H9 (cell line): ENCODE measurements around the gene CCDC102A. TPM values are rescaled to one million over a fixed set of nuclear protein-coding genes. Genes with fewer than 3 reads are reported as not detected.

ENCODE experiments used
- DNase-seq: peaks from one replicate; pipeline ENCODE4 v3.0.0-alpha.2; 2017
- H2AFZ ChIP-seq: one replicate; pipeline ENCODE4 v1.6.1; 2013; ENCODE audit warnings: mild to moderate bottlenecking, low read length, control low read depth, moderate library complexity
- H2AK5ac ChIP-seq: 2 replicates; pipeline ENCODE4 v1.6.1; 2013; ENCODE audit warnings: low read length, control low read depth, mixed read lengths; ENCODE audit not compliant: insufficient read length
- H2BK120ac ChIP-seq: one replicate; pipeline ENCODE4 v1.6.1; 2013; ENCODE audit warnings: low read depth, mild to moderate bottlenecking, low read length, control low read depth, inconsistent platforms; ENCODE audit not compliant: poor library complexity, severe bottlenecking
- H2BK12ac ChIP-seq: 2 replicates; pipeline ENCODE4 v1.6.1; 2013; ENCODE audit warnings: low read length, control low read depth, mixed read lengths, low read depth; ENCODE audit not compliant: insufficient read length
- H2BK15ac ChIP-seq: 2 replicates; pipeline ENCODE4 v1.6.1; 2013; ENCODE audit warnings: low read depth, low read length, control low read depth
- H2BK20ac ChIP-seq: one replicate; pipeline ENCODE4 v1.6.1; 2013; ENCODE audit warnings: low read depth, mild to moderate bottlenecking, low read length, control low read depth, inconsistent platforms; ENCODE audit not compliant: poor library complexity, severe bottlenecking
- H2BK5ac ChIP-seq: 2 replicates; pipeline ENCODE4 v1.6.1; 2013; ENCODE audit warnings: low read length, control low read depth, mixed read lengths; ENCODE audit not compliant: insufficient read length
- H3K14ac ChIP-seq: 2 replicates; pipeline ENCODE4 v1.6.1; 2013; ENCODE audit warnings: low read length, control low read depth; ENCODE audit not compliant: insufficient read depth
- H3K18ac ChIP-seq: 2 replicates; pipeline ENCODE4 v1.6.1; 2013; ENCODE audit warnings: low read depth, mild to moderate bottlenecking, mixed read lengths, low read length, control low read depth; ENCODE audit not compliant: insufficient read length
- H3K23ac ChIP-seq: 2 replicates; pipeline ENCODE4 v1.6.1; 2013; ENCODE audit warnings: low read length, control low read depth, mixed read lengths, low read depth; ENCODE audit not compliant: insufficient read length
- H3K23me2 ChIP-seq: 2 replicates; pipeline ENCODE4 v1.6.1; 2013; ENCODE audit warnings: low read depth, mild to moderate bottlenecking, mixed read lengths, low read length, control low read depth; ENCODE audit not compliant: insufficient read length, poor library complexity, severe bottlenecking
- H3K27ac ChIP-seq: 2 replicates; pipeline ENCODE4 v1.5.1; 2013; ENCODE audit warnings: low read length, control low read depth, mixed read lengths, low read depth; ENCODE audit not compliant: insufficient read length
- H3K27me3 ChIP-seq: 2 replicates; pipeline ENCODE4 v1.6.1; 2013; ENCODE audit warnings: low read length, control low read depth, inconsistent platforms; ENCODE audit not compliant: insufficient read depth
- H3K4ac ChIP-seq: 2 replicates; pipeline ENCODE4 v1.6.1; 2013; ENCODE audit warnings: low read depth, mild to moderate bottlenecking, control low read depth, inconsistent platforms, low read length, moderate library complexity
- H3K4me1 ChIP-seq: 2 replicates; pipeline ENCODE4 v1.6.1; 2013; ENCODE audit warnings: low read length, control low read depth, inconsistent platforms; ENCODE audit not compliant: insufficient read depth
- H3K4me2 ChIP-seq: 2 replicates; pipeline ENCODE4 v1.6.1; 2013; ENCODE audit warnings: low read length, control low read depth, mixed read lengths; ENCODE audit not compliant: insufficient read length, insufficient read depth
- H3K56ac ChIP-seq: 2 replicates; pipeline ENCODE4 v1.6.1; 2013; ENCODE audit warnings: low read depth, mild to moderate bottlenecking, mixed read lengths, low read length, control low read depth; ENCODE audit not compliant: insufficient read length
- H3K79me1 ChIP-seq: 2 replicates; pipeline ENCODE4 v1.6.1; 2013; ENCODE audit warnings: low read depth, mild to moderate bottlenecking, moderate library complexity, low read length, control low read depth, inconsistent platforms; ENCODE audit not compliant: insufficient read depth, poor library complexity, severe bottlenecking
- H3K79me2 ChIP-seq: 2 replicates; pipeline ENCODE4 v1.6.1; 2013; ENCODE audit warnings: low read length, control low read depth, inconsistent platforms; ENCODE audit not compliant: insufficient read depth
- H3K9ac ChIP-seq: 2 replicates; pipeline ENCODE4 v1.6.1; 2013; ENCODE audit warnings: low read length, control low read depth, mixed read lengths; ENCODE audit not compliant: insufficient read length; ENCODE audit errors: extremely low read depth
- H3K9me3 ChIP-seq: one replicate; pipeline ENCODE4 v1.6.1; 2013; ENCODE audit warnings: low read depth, low read length, inconsistent platforms; ENCODE audit not compliant: control insufficient read depth
- H3T11ph ChIP-seq: one replicate; pipeline ENCODE4 v1.6.1; 2013; ENCODE audit warnings: mild to moderate bottlenecking, low read length, control low read depth, inconsistent platforms
- H4K20me1 ChIP-seq: one replicate; pipeline ENCODE4 v1.6.1; 2013; ENCODE audit not compliant: control insufficient read depth, insufficient read length, insufficient read depth
- H4K5ac ChIP-seq: 2 replicates; pipeline ENCODE4 v1.6.1; 2013; ENCODE audit warnings: low read depth, mild to moderate bottlenecking, mixed read lengths, low read length, control low read depth; ENCODE audit not compliant: insufficient read length
- H4K8ac ChIP-seq: replicated peaks from 2 replicates; pipeline ENCODE4 v1.6.1; 2013; ENCODE audit warnings: low read length, control low read depth, mixed read lengths, low read depth; ENCODE audit not compliant: insufficient read length
- H4K91ac ChIP-seq: 2 replicates; pipeline ENCODE4 v1.6.1; 2013; ENCODE audit warnings: low read depth, mild to moderate bottlenecking, moderate library complexity, mixed read lengths, low read length, control low read depth; ENCODE audit not compliant: insufficient read length
- H3K27ac Mint-ChIP-seq, 3 experiments: 2 replicates in 2 of 3; 3 replicates in 1 of 3; pipeline ENCODE4 v1.8.0; 2020 to 2021; ENCODE audit warnings: mixed read lengths in 3 of 3, mild to moderate bottlenecking in 1 of 3, moderate library complexity in 1 of 3
- H3K27me3 Mint-ChIP-seq: 2 replicates; pipeline ENCODE4 v1.8.0; 2021; ENCODE audit warnings: low read depth, mild to moderate bottlenecking, moderate library complexity, mixed read lengths
- H3K36me3 Mint-ChIP-seq, 3 experiments: 2 replicates in 2 of 3; 3 replicates in 1 of 3; pipeline ENCODE4 v1.8.0; 2020 to 2021; ENCODE audit warnings: low read depth in 3 of 3, mixed read lengths in 3 of 3; ENCODE audit not compliant: insufficient read depth in 1 of 3
- H3K4me1 Mint-ChIP-seq, 2 experiments: 2 replicates each; pipeline ENCODE4 v1.8.0; 2020; ENCODE audit warnings: mixed read lengths in 2 of 2
- H3K4me3 Mint-ChIP-seq, 2 experiments: 2 replicates in 1 of 2; 3 replicates in 1 of 2; pipeline ENCODE4 v1.8.0; 2020 to 2021; ENCODE audit warnings: mild to moderate bottlenecking in 2 of 2, mixed read lengths in 2 of 2, moderate library complexity in 1 of 2
- H3K9me3 Mint-ChIP-seq, 2 experiments: 2 replicates in 1 of 2; 3 replicates in 1 of 2; pipeline ENCODE4 v1.8.0; 2020; ENCODE audit warnings: mild to moderate bottlenecking in 2 of 2, mixed read lengths in 2 of 2, moderate library complexity in 1 of 2
- CTCF ChIP-seq: fragments of 200-600 bp; sonication (generic); conservative IDR thresholded peaks from 3 replicates; pipeline ENCODE4 v1.8.0; 2021; ENCODE audit warnings: antibody characterized with exemption, mild to moderate bottlenecking
- WGBS: extraction: QIAGEN DNeasy Blood & Tissue Kit; methylation state at CpG from one replicate; pipeline ENCODE4 v1.1.7; 2013; ENCODE audit warnings: missing lambda C conversion rate, low lambda C conversion rate, mixed read lengths; ENCODE audit not compliant: insufficient read length; ENCODE audit errors: extremely low coverage; 5-methylcytosine and 5-hydroxymethylcytosine counted together
- total RNA-seq: library from RNA; stranded (reverse); gene quantifications from 2 replicates; pipeline ENCODE4 v1.2.1, GENCODE V29; 2021

CCDC102A gene
- total RNA-seq, 1 experiment from 2014 or later = 8.2 TPM

GRCh38 chr16:57577214-57577613 is 40.8 kb upstream of the CCDC102A start:
- no peak overlapping the region for H2AK5ac ChIP-seq
- no peak overlapping the region for H4K91ac ChIP-seq
- no peak overlapping the region for H2BK15ac ChIP-seq
- no peak overlapping the region for H2BK20ac ChIP-seq
- H3K18ac ChIP-seq = no peak overlapping the region
- H3K79me2 ChIP-seq = no peaks in the 10 kb centered on the region
- H3K36me3 Mint-ChIP-seq = peaks cover 0 to 2% (median 0%) of the 10 kb centered on the region in 3 experiments; a peak in 2 of 7 replicates
- H3K4ac ChIP-seq = no peak overlapping the region
- no peak overlapping the region for H2BK120ac ChIP-seq
- no peaks in the 10 kb centered on the region for H3K9me3 ChIP-seq
- no peak overlapping the region for H3T11ph ChIP-seq
- H4K5ac ChIP-seq = no peak overlapping the region
- peaks cover 0 to 3% of the 10 kb centered on the region in 2 experiments; a peak in 1 of 5 replicates for H3K9me3 Mint-ChIP-seq
- no peak overlapping the region for H3K4me3 Mint-ChIP-seq
- H3K4me2 ChIP-seq = no peak overlapping the region
- peak; percentile 12 for DNase-seq
- H4K8ac ChIP-seq = no peak overlapping the region
- no peak overlapping the region for H2BK5ac ChIP-seq
- H3K27me3 ChIP-seq = no peaks in the 10 kb centered on the region
- no peak overlapping the region for H3K14ac ChIP-seq
- H4K20me1 ChIP-seq = no peaks in the 10 kb centered on the region
- H3K56ac ChIP-seq = no peak overlapping the region
- no peaks in the 10 kb centered on the region for H3K79me1 ChIP-seq
- no peak overlapping the region for H3K27ac ChIP-seq
- no CpG with 5 or more reads among the region's 6 CpGs for WGBS
- H3K23ac ChIP-seq = no peak overlapping the region
- no peaks in the 10 kb centered on the region for H3K23me2 ChIP-seq
- H2AFZ ChIP-seq = no peak overlapping the region
- H3K27ac Mint-ChIP-seq = no peak overlapping the region
- H2BK12ac ChIP-seq = no peak overlapping the region
- TF ChIP-seq CTCF = no peak
- H3K4me1 ChIP-seq = no peaks in the 10 kb centered on the region
- H3K27me3 Mint-ChIP-seq = peaks cover 33% of the 10 kb centered on the region
- no peak overlapping the region for H3K9ac ChIP-seq
- H3K4me1 Mint-ChIP-seq = peaks cover 0 to 2% of the 10 kb centered on the region in 2 experiments; a peak in 2 of 4 replicates
